OCI-LY1 (cell line): ENCODE measurements around the gene ASNSD1.

ENCODE experiments used
- EZH2 ChIP-seq: fragments of 200-600 bp; sonication (generic), shearing (Covaris generic); IDR thresholded peaks from 2 replicates; pipeline ENCODE4 v1.8.0; 2017; ENCODE audit warnings: borderline replicate concordance, mixed run types, mild to moderate bottlenecking, antibody characterized with exemption, low read length, moderate library complexity, mixed read lengths
- TF ChIP-seq, protein P1 (sequence below): fragments of 200-600 bp; sonication (generic), shearing (Covaris generic); IDR thresholded peaks from 2 replicates; pipeline ENCODE4 v1.5.1; 2017; ENCODE audit warnings: mild to moderate bottlenecking, antibody characterized with exemption, low read length, moderate library complexity, mixed read lengths

DNA sequence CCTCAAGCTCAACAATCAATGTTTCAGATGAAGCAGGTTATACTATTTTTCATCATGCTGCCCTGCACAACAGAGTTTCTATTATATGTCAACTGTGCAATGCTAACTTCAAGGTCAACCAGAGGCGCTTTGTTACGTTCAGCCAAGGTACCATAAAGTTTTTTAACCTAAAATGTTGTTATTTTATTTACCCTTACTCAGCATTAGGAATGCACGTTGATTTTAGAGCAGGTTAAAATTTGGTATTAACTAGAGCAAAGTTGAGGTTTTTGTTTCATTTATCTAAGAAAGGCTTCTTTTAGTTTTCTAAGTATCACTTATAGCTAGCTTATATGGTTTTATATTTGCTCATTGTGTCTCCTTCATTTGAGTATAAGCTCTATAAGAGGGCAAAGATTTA, 35.0 kb downstream of the ASNSD1 start:
- TF ChIP-seq, protein P1, sequence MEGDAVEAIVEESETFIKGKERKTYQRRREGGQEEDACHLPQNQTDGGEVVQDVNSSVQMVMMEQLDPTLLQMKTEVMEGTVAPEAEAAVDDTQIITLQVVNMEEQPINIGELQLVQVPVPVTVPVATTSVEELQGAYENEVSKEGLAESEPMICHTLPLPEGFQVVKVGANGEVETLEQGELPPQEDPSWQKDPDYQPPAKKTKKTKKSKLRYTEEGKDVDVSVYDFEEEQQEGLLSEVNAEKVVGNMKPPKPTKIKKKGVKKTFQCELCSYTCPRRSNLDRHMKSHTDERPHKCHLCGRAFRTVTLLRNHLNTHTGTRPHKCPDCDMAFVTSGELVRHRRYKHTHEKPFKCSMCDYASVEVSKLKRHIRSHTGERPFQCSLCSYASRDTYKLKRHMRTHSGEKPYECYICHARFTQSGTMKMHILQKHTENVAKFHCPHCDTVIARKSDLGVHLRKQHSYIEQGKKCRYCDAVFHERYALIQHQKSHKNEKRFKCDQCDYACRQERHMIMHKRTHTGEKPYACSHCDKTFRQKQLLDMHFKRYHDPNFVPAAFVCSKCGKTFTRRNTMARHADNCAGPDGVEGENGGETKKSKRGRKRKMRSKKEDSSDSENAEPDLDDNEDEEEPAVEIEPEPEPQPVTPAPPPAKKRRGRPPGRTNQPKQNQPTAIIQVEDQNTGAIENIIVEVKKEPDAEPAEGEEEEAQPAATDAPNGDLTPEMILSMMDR, result no peak
- no peak for TF ChIP-seq EZH2
